CD4-positive, alpha-beta T cell (primary cell): ENCODE data around the gene CYYR1. TPM values are rescaled to one million over a fixed set of nuclear protein-coding genes. Genes with fewer than 3 reads are reported as not detected.

ENCODE experiments used
- ATAC-seq: fragments of 200-7000 bp; cut with Tn5 transposase; one replicate; pipeline ENCODE4 v1.10.0; 2022; ENCODE audit warnings: mild to moderate bottlenecking; ENCODE audit not compliant: poor library complexity
- CTCF ChIA-PET: fragments of 350-600 bp; sonication (Branson Sonifier 250); formaldehyde crosslinking; loops from one replicate; lab custom pipeline; 2021; ENCODE audit warnings: antibody characterized with exemption, inconsistent platforms; lab: Charles Lee
- POLR2A ChIA-PET: fragments of 350-600 bp; sonication (Branson Sonifier 250); formaldehyde crosslinking; loops from one replicate; lab custom pipeline; 2021; ENCODE audit warnings: antibody characterized with exemption, inconsistent platforms; lab: Charles Lee
- DNase-seq, 14 experiments: peaks; one replicate each; pipeline ENCODE4 v3.0.0-alpha.2; 2013 to 2020; ENCODE audit warnings: mixed read lengths in 2 of 14
- H3K27ac ChIP-seq, 2 donors: one replicate each; pipeline versions ENCODE4 v1.5.1 to v1.7.0; 2013; ENCODE audit warnings: low read length in 2 of 2, low read depth in 1 of 2, mild to moderate bottlenecking in 1 of 2
- H3K27me3 ChIP-seq, 2 experiments: 1 replicate in 1 of 2; 2 replicates in 1 of 2; pipeline versions ENCODE4 v1.6.1 to v1.7.0; 2013; ENCODE audit warnings: low read length in 2 of 2, control low read depth in 1 of 2, mild to moderate bottlenecking in 1 of 2, moderate library complexity in 1 of 2; ENCODE audit not compliant: insufficient read depth in 2 of 2, control insufficient read depth in 1 of 2
- H3K36me3 ChIP-seq: one replicate; pipeline ENCODE4 v1.6.1; 2013; ENCODE audit warnings: low read length, control low read depth; ENCODE audit not compliant: insufficient read depth
- H3K4me1 ChIP-seq: one replicate; pipeline ENCODE4 v1.6.1; 2013; ENCODE audit warnings: low read length, control low read depth; ENCODE audit not compliant: insufficient read depth
- H3K4me3 ChIP-seq: one replicate; pipeline ENCODE4 v1.5.1; 2013; ENCODE audit warnings: mild to moderate bottlenecking, low read length, moderate library complexity
- H3K9me3 ChIP-seq, 2 experiments: 1 replicate in 1 of 2; 2 replicates in 1 of 2; pipeline versions ENCODE4 v1.6.1 to v1.7.0; 2013; ENCODE audit warnings: low read length in 2 of 2, mild to moderate bottlenecking in 2 of 2, control low read depth in 1 of 2, moderate library complexity in 1 of 2; ENCODE audit not compliant: control insufficient read depth in 1 of 2, insufficient read depth in 1 of 2
- H3K27ac Mint-ChIP-seq: one replicate; pipeline ENCODE4 v1.8.0; 2020; ENCODE audit warnings: mixed read lengths
- H3K27me3 Mint-ChIP-seq: one replicate; pipeline ENCODE4 v1.8.0; 2021; ENCODE audit warnings: mixed read lengths
- H3K36me3 Mint-ChIP-seq: one replicate; pipeline ENCODE4 v1.8.0; 2021; ENCODE audit warnings: low read depth, mixed read lengths
- H3K4me1 Mint-ChIP-seq: one replicate; pipeline ENCODE4 v1.8.0; 2021; ENCODE audit warnings: low read depth, mixed read lengths
- H3K4me3 Mint-ChIP-seq: one replicate; pipeline ENCODE4 v1.8.0; 2020; ENCODE audit warnings: mild to moderate bottlenecking, mixed read lengths
- H3K9me3 Mint-ChIP-seq: one replicate; pipeline ENCODE4 v1.8.0; 2020; ENCODE audit warnings: mixed read lengths
- intact Hi-C, 2 experiments: fragments of 100-400 bp; cut with DNase I in 1 of 2; cut with micrococcal nuclease in 1 of 2; formaldehyde crosslinking; loops; one replicate each; pipeline versions ENCODE4 v1.15.1 to v1.9.0; 2023 to 2025; cut with DNase I, micrococcal nuclease
- total RNA-seq, 174 experiments: library from RNA in 2 of 174; stranded (reverse) in 2 of 174; gene quantifications; one replicate each; pipeline ENCODE4 v1.2.3 and lab custom pipeline; 2021 to 2026
- TF ChIP-seq, protein P1 (sequence below): fragments of 200-600 bp; IDR thresholded peaks from one replicate; pipeline ENCODE4 v1.8.0; 2022; ENCODE audit warnings: antibody characterized with exemption, mild to moderate bottlenecking

The CYYR1 gene
- total RNA-seq, 2 experiments from 2014 or later: not detected

DNA sequence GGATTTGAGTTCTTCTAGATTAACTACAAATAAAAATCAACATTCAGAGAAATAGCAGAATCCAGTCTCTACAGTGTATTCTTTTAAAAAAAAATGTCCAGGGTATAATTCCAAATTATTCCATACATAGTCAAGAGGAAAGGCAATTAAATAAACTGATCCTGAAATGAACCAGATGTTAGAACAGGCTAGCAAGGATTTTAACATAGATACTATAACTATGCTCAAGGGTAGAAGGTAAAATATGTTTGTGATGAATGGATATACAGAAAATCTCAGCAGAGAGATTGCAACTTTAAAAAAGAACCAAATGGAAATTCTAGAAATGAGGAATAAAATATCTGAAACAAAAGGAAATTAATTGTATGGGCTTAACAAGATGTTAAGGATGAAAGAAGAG, 32.4 kb downstream of the CYYR1 start:
- Mint-ChIP-seq H3K36me3 (no peaks in the 10 kb centered on the region), H3K4me3 (no peak overlapping the region), H3K27ac (no peak overlapping the region), H3K4me1 (no peaks in the 10 kb centered on the region), H3K9me3 (no peaks in the 10 kb centered on the region), H3K27me3 (no peaks in the 10 kb centered on the region)
- DNase-seq (no peak), ATAC-seq (no peak)
- H3K4me1 ChIP-seq: no peaks in the 10 kb centered on the region
- H3K36me3 ChIP-seq: no peaks in the 10 kb centered on the region
- H3K27ac ChIP-seq: no peak overlapping the region
- ChIA-PET POLR2A (no interaction called here), CTCF (no interaction called here)
- no peaks in the 10 kb centered on the region for H3K9me3 ChIP-seq
- H3K27me3 ChIP-seq: no peaks in the 10 kb centered on the region
- no peak overlapping the region for H3K4me3 ChIP-seq
- intact Hi-C loops: no loop called here
- TF ChIP-seq, protein P1, sequence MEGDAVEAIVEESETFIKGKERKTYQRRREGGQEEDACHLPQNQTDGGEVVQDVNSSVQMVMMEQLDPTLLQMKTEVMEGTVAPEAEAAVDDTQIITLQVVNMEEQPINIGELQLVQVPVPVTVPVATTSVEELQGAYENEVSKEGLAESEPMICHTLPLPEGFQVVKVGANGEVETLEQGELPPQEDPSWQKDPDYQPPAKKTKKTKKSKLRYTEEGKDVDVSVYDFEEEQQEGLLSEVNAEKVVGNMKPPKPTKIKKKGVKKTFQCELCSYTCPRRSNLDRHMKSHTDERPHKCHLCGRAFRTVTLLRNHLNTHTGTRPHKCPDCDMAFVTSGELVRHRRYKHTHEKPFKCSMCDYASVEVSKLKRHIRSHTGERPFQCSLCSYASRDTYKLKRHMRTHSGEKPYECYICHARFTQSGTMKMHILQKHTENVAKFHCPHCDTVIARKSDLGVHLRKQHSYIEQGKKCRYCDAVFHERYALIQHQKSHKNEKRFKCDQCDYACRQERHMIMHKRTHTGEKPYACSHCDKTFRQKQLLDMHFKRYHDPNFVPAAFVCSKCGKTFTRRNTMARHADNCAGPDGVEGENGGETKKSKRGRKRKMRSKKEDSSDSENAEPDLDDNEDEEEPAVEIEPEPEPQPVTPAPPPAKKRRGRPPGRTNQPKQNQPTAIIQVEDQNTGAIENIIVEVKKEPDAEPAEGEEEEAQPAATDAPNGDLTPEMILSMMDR: no peak

- Histone ChIP-seq H3K27me3 (no peaks in the 10 kb centered on the region), H3K36me3 (no peaks in the 10 kb centered on the region), H3K9me3 (no peaks in the 10 kb centered on the region), H3K4me1 (no peaks in the 10 kb centered on the region), H3K4me3 (no peak overlapping the region), H3K27ac (no peak overlapping the region)
- H3K9me3 Mint-ChIP-seq: no peaks in the 10 kb centered on the region
- POLR2A ChIA-PET: no interaction called here
- CTCF ChIA-PET: no interaction called here
- TF ChIP-seq, protein P1: no peak
- H3K4me3 Mint-ChIP-seq: no peak overlapping the region
- no peak for ATAC-seq
- DNase-seq: no peak
- intact Hi-C loops: no loop called here
- H3K27me3 Mint-ChIP-seq: no peaks in the 10 kb centered on the region
- no peak overlapping the region for H3K27ac Mint-ChIP-seq
- no peaks in the 10 kb centered on the region for H3K4me1 Mint-ChIP-seq
- no peaks in the 10 kb centered on the region for H3K36me3 Mint-ChIP-seq
Measured at GRCh38 chr21:26539566-26539965, 33.5 kb downstream of the CYYR1 start.

DNA sequence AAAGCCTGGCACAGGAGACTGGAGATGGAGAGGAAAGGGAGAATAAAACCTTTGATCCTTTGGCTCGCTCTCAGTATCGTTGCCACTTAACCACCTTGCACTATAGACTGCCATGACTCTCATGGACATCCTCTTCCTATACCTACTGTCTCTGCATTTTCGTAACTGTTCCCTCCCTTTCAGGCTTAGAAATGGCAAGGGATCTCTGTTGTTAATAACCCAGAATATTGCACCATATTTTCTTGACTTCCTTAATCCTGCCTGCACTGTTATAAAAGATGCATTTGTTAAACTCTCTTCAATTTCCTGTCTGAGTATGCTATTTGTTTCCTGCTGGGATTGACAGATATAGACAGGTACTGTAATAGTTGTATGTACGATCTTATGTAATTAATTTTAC, 38.6 kb downstream of the CYYR1 start:
- Histone ChIP-seq H3K27me3 (no peaks in the 10 kb centered on the region), H3K4me3 (no peak overlapping the region), H3K27ac (no peak overlapping the region), H3K4me1 (no peaks in the 10 kb centered on the region), H3K36me3 (no peaks in the 10 kb centered on the region), H3K9me3 (no peaks in the 10 kb centered on the region)
- DNase-seq (no peak), ATAC-seq (no peak)
- intact Hi-C loops: no loop called here
- Mint-ChIP-seq H3K9me3 (no peaks in the 10 kb centered on the region), H3K36me3 (no peaks in the 10 kb centered on the region), H3K4me3 (no peak overlapping the region), H3K27me3 (no peaks in the 10 kb centered on the region), H3K4me1 (no peaks in the 10 kb centered on the region), H3K27ac (no peak overlapping the region)
- CTCF ChIA-PET: no interaction called here
- TF ChIP-seq, protein P1: no peak
- POLR2A ChIA-PET: no interaction called here
